Heart left ventricle (tissue), 13 donors: ENCODE data around the gene C1orf167.

Experiments
- CTCF ChIP-seq, 12 donors: fragments of 200-600 bp; sonication (generic) in 4 of 12; IDR thresholded peaks; one replicate each; pipeline versions ENCODE4 v1.5.0 to v1.8.0; 2018 to 2022; ENCODE audit warnings: antibody characterized with exemption in 12 of 12, mild to moderate bottlenecking in 5 of 12
- POLR2A ChIP-seq, 2 donors: fragments of 450-650 bp; IDR thresholded peaks; one replicate each; pipeline ENCODE4 v1.6.1; 2017; ENCODE audit warnings: antibody characterized with exemption in 2 of 2, mild to moderate bottlenecking in 2 of 2, moderate library complexity in 2 of 2
- donor health status: ischemic (EF 13 %, LVEDD 7.1; RV severe dilation, severe dysfunction).
- donor health status: DM: no; HTN: yes; CAD: no.
- donor health status: DM: no; HTN: no; CAD: no.
- donor health status: ischemic (EF 25% LVEDD 6.9; RV normal size, moderate dysfunction).
- donor health status: ischemic (EF 25% LVEDD 5.7; RV mildly dilated, moderate dysfunction).
- donor health status: ischemic (EF 35%, LVEDD 5.7; RV mildly dilated, moderate dysfunction).
- donor health status: nonischemic (EF 11% LVEDD 7.7; RV severe dilation, severe dysfunction).
- donor health status: DM: yes; HTN: yes; CAD: no.
- donor health status: PGD.
- donor health status: ischemic (EF 29% LVEDD 5.4; RV normal size, mild dysfunction).
- donor health status: nonischemic (EF 23%, LVEDD 6.1; RV moderate dilation, normal function).

- TF ChIP-seq CTCF (IDR thresholded peaks at IDR 0.05): peak in 2 of 12 donors; percentile 5 to 27
- TF ChIP-seq POLR2A (IDR thresholded peaks at IDR 0.05): no peak
These were observed 42.0 kb upstream of the C1orf167 start for GRCh38 chr1:11720033-11720376.
